ENCODE data around the gene TEKT3. TPM values are rescaled to one million over a fixed set of nuclear protein-coding genes. Genes with fewer than 3 reads are reported as not detected.

Gene TEKT3
- total and polyA plus RNA-seq, 2 donors (not counting 3 experiments of a cell fraction or from before 2014, with no cell fraction given): 0.28 TPM; not detected in 1

DNA sequence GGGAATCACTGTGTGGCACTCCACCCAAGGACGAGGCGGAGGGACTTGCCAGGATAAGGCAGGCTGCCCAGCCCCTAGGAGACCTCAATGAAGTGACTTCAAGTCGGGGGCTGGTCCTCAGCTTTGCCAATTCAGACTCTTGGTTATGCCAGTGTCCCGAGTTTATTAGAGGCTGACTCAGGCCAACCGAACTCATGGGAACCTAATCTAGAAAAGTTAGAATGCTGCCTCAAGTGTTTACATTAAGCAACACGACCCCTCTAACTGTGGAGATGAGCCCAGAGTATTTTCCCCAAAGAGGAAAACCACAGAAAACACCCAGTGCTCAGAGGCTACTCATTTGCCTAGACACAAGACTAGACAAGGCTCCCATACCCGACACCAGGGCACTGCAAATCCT lies 1.1 kb upstream of the TEKT3 start:
- Histone ChIP-seq H3K27me3 (ENCODE audit: control insufficient read depth in 2 of 2, insufficient read depth in 2 of 2, low read length in 2 of 2) (peaks cover 29 to 42% of the 10 kb centered on the region in 2 experiments), H3K9me3 (replicated peaks; ENCODE audit: control insufficient read depth, insufficient read depth, low read length) (no peaks in the 10 kb centered on the region), H3K27ac (ENCODE audit: insufficient read depth, low read depth, low read length) (no peak overlapping the region), H3K9ac (replicated peaks; ENCODE audit: extremely low read depth, insufficient read depth, low read length) (no peak overlapping the region), H2AFZ (ENCODE audit: low read depth, low read length) (no peak overlapping the region), H3K4me3 (replicated peaks in 1 of 3; ENCODE audit: insufficient read depth in 1 of 3, low read depth in 1 of 3, low read length in 3 of 3) (no peak overlapping the region), H3K4me2 (ENCODE audit: insufficient read depth, low read length) (no peak overlapping the region), H3K36me3 (ENCODE audit: control insufficient read depth in 2 of 2, extremely low read depth in 1 of 2, insufficient read depth in 2 of 2, low read length in 2 of 2) (no peaks in the 10 kb centered on the region), H3K4me1 (ENCODE audit: control insufficient read depth, extremely low read depth, insufficient read depth, low read length) (no peaks in the 10 kb centered on the region), H4K20me1 (replicated peaks; ENCODE audit: control insufficient read depth, extremely low read depth, insufficient read depth, low read length) (no peaks in the 10 kb centered on the region), H3K79me2 (ENCODE audit: control insufficient read depth, insufficient read depth, low read length) (no peaks in the 10 kb centered on the region), H3K9me1 (replicated peaks; ENCODE audit: control insufficient read depth, extremely low read depth, insufficient read depth, low read length) (no peaks in the 10 kb centered on the region)
- TF ChIP-seq FOS (IDR thresholded peaks at IDR 0.05; ENCODE audit: borderline replicate concordance, insufficient read depth, low read length) (no peak), MYC (IDR thresholded peaks at IDR 0.05; ENCODE audit: low read depth, low read length) (no peak), POLR2AphosphoS5 (IDR thresholded peaks at IDR 0.05; ENCODE audit: insufficient read depth, low read depth, low read length) (no peak), POLR2A (IDR thresholded peaks at IDR 0.05; ENCODE audit: low read depth, low read length) (no peak), GATA2 (IDR thresholded peaks at IDR 0.05; ENCODE audit: insufficient read depth, insufficient read length, low read depth, low read length) (no peak), JUN (IDR thresholded peaks at IDR 0.05; ENCODE audit: borderline replicate concordance, insufficient read depth, insufficient read length, low read depth) (no peak), EZH2 (IDR thresholded peaks at IDR 0.05; ENCODE audit: borderline replicate concordance, low read depth, low read length, severe bottlenecking) (no peak)
- TF ChIP-seq, protein P1, sequence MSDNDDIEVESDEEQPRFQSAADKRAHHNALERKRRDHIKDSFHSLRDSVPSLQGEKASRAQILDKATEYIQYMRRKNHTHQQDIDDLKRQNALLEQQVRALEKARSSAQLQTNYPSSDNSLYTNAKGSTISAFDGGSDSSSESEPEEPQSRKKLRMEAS (IDR thresholded peaks at IDR 0.05; ENCODE audit: insufficient read depth, insufficient read length): no peak
- TF ChIP-seq, protein P2, sequence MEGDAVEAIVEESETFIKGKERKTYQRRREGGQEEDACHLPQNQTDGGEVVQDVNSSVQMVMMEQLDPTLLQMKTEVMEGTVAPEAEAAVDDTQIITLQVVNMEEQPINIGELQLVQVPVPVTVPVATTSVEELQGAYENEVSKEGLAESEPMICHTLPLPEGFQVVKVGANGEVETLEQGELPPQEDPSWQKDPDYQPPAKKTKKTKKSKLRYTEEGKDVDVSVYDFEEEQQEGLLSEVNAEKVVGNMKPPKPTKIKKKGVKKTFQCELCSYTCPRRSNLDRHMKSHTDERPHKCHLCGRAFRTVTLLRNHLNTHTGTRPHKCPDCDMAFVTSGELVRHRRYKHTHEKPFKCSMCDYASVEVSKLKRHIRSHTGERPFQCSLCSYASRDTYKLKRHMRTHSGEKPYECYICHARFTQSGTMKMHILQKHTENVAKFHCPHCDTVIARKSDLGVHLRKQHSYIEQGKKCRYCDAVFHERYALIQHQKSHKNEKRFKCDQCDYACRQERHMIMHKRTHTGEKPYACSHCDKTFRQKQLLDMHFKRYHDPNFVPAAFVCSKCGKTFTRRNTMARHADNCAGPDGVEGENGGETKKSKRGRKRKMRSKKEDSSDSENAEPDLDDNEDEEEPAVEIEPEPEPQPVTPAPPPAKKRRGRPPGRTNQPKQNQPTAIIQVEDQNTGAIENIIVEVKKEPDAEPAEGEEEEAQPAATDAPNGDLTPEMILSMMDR (IDR thresholded peaks at IDR 0.05; ENCODE audit: extremely low read depth in 1 of 2, insufficient read depth in 1 of 2, low read depth in 1 of 2, low read length in 2 of 2): no peak
- FAIRE-seq: no peak
- POLR2A ChIA-PET: no interaction called here
- CTCF ChIA-PET: interaction anchor here (1.2 to 1.8 kb wide), 3 partner anchors 84 to 160 kb away, joined by 3 to 7 read pairs (median 5); no protein-coding TSS in a partner anchor
- no peak for DNase-seq (ENCODE audit: low read depth, low spot score)
- intact Hi-C loops (cut with micrococcal nuclease): no loop called here
- BruUV-seq (replicated peaks): no TSS peak
- dilution Hi-C loops (cut with MboI; ENCODE audit: extremely low pct_ligation_motif_present, low sequenced_read_pairs): no loop called here
